COR-L47 (cell line): ENCODE measurements around the gene PRDM15.

Source experiments
- DNase-seq: peaks from one replicate; lab custom pipeline; 2025; lab: John Stamatoyannopoulos, UW

The PRDM15 gene

DNA sequence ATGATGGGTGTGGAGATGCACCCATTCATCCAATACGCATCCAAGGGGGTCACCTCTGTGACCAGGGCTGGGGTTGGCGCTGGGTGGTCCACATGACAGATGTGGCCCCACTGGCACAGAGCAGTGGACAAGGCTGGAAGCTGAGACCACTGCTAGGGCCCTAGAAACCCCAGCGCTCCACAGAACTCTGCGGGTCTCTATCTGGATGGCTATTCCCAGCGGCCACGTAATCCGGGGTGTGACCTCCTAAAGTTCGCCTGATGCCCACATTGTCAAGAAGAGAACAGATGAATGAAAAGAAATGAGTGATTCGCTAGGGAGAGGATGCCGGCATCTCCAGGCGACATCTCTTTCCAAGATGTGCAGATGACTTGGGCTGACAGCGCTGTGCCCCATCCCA, 55.2 kb downstream of the PRDM15 start:
- DNase-seq = no peak

GRCh38 chr21:41823166-41823565, 56.0 kb downstream of the PRDM15 start:
- DNase-seq = no peak

DNA sequence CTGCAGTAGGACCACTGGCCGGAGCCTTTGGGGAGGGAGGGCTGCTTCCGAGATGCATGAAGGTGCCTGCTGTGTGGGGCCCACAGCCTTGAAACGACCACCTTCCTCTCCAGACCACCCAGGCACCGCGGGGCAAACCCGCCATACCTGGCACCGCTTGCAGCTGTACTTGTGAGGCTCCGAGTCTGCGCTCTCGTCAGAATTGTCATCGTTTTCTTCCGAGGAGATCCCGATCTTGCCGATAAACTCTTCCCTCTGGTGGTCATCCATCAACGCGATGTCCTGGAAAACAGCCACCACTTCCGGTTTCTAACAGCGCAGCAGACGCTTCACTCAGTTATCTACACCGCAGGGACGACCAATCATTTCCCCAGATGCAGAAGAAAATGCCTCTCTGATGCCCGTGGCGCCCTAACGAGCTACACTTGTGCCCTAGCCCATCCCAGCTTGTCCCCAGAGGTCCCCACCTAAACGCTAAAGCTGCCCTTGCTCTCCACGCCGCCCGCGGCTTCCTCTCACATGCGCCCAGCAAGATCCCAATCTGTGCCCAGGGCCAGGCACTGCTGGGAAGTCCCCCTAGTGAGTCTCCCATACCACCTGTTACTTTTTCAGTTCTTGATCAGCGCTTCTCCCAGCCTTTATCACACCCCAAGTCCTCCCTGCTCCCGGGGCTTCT, 57.2 kb downstream of the PRDM15 start:
- DNase-seq = no peak

- DNase-seq = no peak
Observed at GRCh38 chr21:41821081-41821755, 57.9 kb downstream of the PRDM15 start.

DNA sequence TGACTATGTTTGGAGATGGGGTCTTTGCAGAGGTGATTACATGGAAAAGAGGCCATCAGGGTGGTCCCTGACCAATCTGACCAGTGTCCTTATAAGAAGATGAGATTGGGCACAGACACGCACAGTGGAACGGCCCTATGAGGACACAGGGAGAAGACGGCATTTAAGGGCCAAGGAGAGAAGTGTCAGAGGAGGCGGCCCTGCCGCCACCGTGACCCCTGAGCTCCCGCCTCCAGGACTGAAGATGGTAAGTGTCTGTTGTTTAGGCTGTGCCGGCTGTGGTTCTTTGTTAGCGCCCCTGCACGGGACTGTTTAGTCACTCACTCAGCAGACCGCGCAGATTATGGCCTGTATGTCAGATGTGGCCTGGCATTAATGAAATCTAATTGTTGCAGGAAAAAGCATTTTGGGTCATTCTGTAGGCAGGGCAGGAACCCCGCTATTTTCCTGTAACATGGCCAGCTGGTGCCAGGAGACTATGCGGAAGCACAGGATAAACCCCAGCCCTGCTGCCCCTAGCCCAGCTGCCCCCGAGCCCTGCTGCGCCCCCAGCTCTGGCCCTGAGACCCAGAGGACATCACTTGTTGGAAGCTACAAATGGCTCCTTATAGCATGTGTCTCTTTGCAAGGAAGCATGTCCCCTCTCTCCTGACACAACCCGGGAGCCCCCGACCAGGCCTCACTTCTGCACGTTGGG, 58.6 kb downstream of the PRDM15 start:
- no peak for DNase-seq

DNA sequence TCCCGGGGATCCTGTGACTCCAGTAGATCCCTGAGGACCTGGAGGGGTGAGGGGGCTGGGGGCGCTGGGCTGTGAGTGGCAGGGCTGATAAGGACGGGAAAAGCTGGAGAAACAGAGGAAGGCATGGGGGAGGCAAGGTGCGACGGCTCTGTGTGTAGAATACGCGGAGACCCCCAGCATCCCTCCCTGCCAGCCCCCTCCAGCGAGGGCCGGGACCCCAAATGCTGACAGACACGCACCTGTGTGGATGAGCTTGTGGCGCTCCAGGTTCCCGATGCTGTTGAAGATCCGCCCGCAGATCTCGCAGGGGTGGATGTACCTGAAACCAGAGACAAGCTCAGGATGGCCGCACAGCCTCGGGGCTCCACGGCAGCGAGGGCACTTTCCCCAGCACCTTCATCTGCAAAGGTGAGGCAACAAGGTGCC, 59.3 kb downstream of the PRDM15 start:
- no peak for DNase-seq

GRCh38 chr21:41819236-41819855, 59.8 kb downstream of the PRDM15 start:
- no peak for DNase-seq

DNA sequence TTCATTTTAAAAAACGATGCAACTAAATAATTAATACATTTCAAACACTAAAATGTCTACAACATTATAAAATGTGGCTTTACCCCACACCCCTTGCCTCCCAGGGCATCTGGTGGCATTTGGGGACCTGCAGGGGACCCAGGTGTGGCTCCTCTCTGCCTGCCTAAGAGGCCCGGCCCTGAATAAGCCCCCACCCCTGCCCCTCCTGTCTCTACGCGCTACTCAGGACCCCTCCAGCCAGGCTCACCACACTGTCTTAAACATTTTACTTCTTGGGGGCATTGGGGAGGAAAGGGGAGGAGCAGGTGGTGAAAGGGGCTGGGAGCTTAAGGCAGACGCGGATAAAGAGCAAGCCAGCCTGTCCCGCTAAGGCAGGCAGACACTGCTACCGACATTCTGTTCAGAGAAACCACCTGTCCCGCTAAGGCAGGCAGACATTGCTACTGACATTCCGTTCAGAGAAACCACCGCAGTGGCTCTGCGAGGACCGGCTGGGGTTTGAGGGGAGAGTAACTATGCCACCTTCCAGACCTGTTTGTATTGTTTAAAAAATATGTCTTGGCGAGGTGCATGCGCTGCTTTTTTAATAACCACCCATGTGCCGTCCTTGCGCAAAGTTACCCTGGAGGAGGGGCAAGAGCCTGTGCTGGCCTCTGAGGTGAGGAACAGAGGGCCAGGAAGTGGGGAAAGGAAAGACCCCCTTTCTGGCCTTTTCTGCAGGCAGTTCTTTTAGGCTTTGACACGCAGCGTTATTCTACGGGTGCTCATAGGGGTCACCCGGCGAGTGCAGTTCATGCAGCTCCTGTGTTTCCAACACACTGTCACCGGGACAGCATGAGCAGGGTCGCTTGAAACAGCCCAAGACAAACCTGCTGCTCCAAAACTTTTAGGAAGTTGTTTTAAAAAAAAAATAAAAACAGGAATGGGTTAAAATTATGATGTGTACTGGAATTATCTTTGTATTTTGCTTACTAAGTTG, 61.0 kb downstream of the PRDM15 start:
- DNase-seq = no peak

DNA sequence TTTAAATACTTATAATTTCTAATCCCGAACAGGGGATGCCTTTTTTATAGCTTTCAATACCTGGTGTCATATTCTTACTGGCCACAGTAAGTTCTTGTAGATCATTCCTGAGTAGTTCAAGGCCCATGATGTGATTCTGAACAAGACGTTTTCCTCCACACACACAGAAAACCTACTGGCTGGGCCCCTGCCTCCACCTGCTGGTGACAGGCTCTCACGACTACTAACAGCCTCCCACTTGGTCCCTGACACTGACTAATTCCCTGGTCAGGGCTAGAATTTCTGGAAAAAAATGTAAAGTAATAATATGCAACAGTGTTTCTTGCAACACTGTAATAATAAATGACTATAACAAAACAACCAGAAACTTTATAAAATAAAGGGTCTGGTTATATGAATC, 61.9 kb downstream of the PRDM15 start:
- DNase-seq = peak; percentile 34

GRCh38 chr21:41816583-41817165, 62.5 kb downstream of the PRDM15 start:
- DNase-seq = peak; percentile 29

GRCh38 chr21:41815652-41816582, 63.2 kb downstream of the PRDM15 start:
- no peak for DNase-seq

- no peak for DNase-seq
Observed at GRCh38 chr21:41813226-41813625, 65.9 kb downstream of the PRDM15 start.

- no peak for DNase-seq
Observed at GRCh38 chr21:41812679-41813078, 66.5 kb downstream of the PRDM15 start.

DNA sequence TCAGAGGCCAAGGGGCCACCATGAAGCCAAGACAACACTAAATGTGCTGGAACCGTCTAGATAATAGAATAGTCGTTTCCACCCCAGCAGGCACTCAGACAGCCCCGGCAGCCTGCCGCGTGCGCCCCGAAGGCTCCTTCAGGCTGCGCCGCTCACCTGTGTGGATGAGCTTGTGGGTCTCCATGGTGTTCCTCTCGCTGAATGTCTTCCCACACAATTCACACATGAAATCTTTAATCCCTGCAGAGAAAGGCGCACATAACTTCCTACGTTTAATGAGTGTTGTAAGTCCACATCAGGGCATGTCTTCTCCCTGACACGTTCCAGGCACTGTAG, 68.6 kb downstream of the PRDM15 start:
- no peak for DNase-seq

DNA sequence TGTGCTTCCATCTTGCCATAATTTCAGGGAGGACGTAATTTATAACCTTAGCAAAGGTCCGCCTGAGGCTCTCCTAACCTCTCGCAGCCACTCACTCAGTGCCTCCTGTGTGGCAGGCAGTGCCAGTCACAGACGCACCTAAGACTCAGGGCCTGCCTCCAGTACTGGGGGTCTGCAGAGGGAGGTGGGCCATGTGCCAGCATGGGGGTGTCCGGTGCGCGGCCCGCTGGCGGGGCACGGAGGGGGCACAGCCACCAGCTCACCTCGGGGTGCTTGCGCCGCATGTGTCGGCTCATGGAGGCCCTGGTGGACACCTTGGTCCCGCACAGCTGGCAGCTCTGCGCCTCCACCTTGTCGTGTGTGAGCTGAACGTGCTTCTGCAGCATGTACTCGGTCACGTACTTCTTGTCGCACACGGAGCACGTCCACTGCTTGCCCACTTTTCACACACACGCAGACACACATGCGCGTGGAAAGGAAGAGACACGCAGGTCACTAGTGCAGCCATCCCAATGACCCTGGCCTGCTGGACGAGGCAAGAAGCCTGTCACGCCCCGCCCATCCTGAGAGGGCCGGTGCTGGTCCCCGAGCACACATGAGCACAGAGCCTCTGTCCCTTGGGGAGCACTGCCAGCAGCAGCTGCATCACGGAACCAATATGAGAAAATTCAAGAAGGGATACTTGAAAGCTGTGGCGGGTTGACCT, 69.1 kb downstream of the PRDM15 start:
- no peak for DNase-seq

DNA sequence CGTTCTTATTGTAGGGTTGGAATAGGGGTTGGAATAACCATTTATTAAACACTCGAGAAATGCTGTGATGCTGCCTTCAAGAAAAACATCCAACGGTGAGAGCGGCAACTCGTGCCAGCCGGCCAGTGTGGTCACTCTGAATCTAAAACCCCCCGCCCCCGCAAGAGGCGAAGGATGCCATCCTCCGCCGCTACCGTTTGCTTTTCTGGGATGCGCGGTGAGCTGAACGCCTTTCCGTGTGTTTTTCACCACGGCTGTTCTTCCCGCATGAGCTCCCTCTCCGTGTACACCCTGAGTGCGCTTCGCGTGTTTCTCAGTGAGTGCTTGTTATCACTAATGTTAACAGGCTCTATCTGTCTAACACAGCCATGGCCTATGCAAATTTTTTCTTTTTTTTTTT, 70.3 kb downstream of the PRDM15 start:
- no peak for DNase-seq

DNA sequence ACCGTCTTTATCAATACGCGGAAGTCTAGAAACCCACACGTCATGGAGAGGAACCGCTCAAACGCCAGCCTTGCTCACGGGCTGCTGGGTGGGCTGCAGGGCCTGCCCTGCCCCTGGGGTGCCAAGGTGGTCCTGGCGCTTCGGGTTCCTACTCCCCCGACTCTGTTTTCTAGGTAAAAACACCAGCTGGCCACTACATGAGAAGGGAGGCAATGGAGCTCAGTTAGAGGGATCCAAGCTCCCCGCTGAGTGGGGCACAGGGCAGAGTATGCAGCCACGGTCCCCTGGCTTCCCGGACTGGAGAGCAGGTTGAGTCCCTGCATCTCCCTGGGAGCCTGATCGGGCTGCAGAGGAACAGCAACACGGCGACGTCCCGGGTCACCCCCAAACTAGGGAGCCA, 71.0 kb downstream of the PRDM15 start:
- no peak for DNase-seq

DNA sequence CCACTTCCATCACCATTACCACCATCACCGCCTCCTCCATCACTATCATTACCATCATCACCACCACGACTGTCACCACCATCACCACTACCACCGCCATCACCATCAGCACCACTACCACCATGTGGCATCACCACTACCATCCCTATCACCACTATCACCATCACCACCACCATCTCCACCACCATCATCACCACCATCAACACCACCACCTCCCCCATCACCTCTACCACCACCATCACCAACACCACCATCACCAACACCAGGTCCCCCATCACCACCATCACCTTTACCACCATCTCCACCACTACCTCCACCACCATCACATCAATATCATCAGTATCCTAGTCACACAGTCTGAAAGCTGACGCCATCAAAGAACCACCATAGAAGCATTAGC, 72.4 kb downstream of the PRDM15 start:
- no peak for DNase-seq

GRCh38 chr21:41805643-41806042, 73.5 kb downstream of the PRDM15 start:
- DNase-seq = no peak

DNA sequence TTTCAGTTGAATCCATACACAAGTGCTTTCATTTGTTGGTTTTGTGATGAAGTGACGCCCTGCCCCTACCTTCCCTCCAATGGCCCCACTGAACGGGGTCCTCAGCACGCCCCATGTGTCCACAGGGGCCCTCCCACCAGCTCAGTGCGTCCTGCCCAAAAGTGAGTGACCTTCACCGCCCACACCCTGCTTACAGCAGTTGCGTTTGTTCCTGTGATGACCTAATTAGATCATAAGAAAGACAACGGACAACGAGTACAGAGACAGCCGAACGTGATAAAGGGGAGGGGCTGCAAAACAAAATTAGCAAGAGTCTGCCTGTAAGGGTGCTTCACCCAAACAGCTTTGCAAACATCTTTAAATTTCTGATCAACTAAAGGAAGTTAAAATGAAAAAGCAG, 74.1 kb downstream of the PRDM15 start:
- no peak for DNase-seq
